NCI-H1694 (cell line): ENCODE results near the gene IFFO2.
"Not testable (repeated sequence)": the region's sequence is repeated elsewhere in the genome, so short reads cannot be mapped to it uniquely, and the experiment has no call there.

ENCODE experiments used
- DNase-seq: peaks from one replicate; lab custom pipeline; 2025; lab: John Stamatoyannopoulos, UW

Gene IFFO2

GRCh38 chr1:18874600-18874999 lies 81.9 kb downstream of the IFFO2 start:
- DNase-seq = no peak

GRCh38 chr1:18874036-18874435 lies 82.4 kb downstream of the IFFO2 start:
- no peak for DNase-seq

- DNase-seq = no peak
Measured at GRCh38 chr1:18872071-18872611, 84.3 kb downstream of the IFFO2 start.

GRCh38 chr1:18871401-18872070 lies 84.9 kb downstream of the IFFO2 start:
- DNase-seq = no peak

GRCh38 chr1:18870957-18871356 lies 85.5 kb downstream of the IFFO2 start:
- DNase-seq = no peak

- DNase-seq = not testable (repeated sequence)
Measured at GRCh38 chr1:18870595-18870865, 85.9 kb downstream of the IFFO2 start.

- DNase-seq = no peak
Measured at GRCh38 chr1:18869847-18870594, 86.5 kb downstream of the IFFO2 start.

GRCh38 chr1:18868801-18869424 lies 87.6 kb downstream of the IFFO2 start:
- DNase-seq = no peak

- no peak for DNase-seq
Measured at GRCh38 chr1:18868354-18868753, 88.1 kb downstream of the IFFO2 start.

GRCh38 chr1:18866846-18867245 lies 89.6 kb downstream of the IFFO2 start:
- no peak for DNase-seq

- DNase-seq = no peak
Measured at GRCh38 chr1:18866314-18866713, 90.2 kb downstream of the IFFO2 start.

GRCh38 chr1:18865176-18865575 lies 91.3 kb downstream of the IFFO2 start:
- no peak for DNase-seq

- DNase-seq = no peak
Measured at GRCh38 chr1:18861590-18861989, 94.9 kb downstream of the IFFO2 start.

GRCh38 chr1:18861082-18861481 lies 95.4 kb downstream of the IFFO2 start:
- no peak for DNase-seq

GRCh38 chr1:18859560-18859959 lies 96.9 kb downstream of the IFFO2 start, which contains the start of gene TAS1R2:
Gene TAS1R2 (minus strand): TSS chr1:18859660. CDS start chr1:18859660, 0 bp downstream.
- DNase-seq = no peak

GRCh38 chr1:18858070-18858688 lies 98.3 kb downstream of the IFFO2 start:
- DNase-seq = no peak

GRCh38 chr1:18856435-18856834 lies 100.0 kb downstream of the IFFO2 start:
- no peak for DNase-seq

GRCh38 chr1:18855573-18855972 lies 100.9 kb downstream of the IFFO2 start:
- DNase-seq = no peak

- no peak for DNase-seq
Measured at GRCh38 chr1:18854331-18855025, 102.0 kb downstream of the IFFO2 start.
